ENCODE data around the gene SCN4B.
"Not testable (repeated sequence)": the region's sequence is repeated elsewhere in the genome, so short reads cannot be mapped to it uniquely, and the experiment has no call there.

Gene SCN4B, protein sequence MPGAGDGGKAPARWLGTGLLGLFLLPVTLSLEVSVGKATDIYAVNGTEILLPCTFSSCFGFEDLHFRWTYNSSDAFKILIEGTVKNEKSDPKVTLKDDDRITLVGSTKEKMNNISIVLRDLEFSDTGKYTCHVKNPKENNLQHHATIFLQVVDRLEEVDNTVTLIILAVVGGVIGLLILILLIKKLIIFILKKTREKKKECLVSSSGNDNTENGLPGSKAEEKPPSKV

DNA sequence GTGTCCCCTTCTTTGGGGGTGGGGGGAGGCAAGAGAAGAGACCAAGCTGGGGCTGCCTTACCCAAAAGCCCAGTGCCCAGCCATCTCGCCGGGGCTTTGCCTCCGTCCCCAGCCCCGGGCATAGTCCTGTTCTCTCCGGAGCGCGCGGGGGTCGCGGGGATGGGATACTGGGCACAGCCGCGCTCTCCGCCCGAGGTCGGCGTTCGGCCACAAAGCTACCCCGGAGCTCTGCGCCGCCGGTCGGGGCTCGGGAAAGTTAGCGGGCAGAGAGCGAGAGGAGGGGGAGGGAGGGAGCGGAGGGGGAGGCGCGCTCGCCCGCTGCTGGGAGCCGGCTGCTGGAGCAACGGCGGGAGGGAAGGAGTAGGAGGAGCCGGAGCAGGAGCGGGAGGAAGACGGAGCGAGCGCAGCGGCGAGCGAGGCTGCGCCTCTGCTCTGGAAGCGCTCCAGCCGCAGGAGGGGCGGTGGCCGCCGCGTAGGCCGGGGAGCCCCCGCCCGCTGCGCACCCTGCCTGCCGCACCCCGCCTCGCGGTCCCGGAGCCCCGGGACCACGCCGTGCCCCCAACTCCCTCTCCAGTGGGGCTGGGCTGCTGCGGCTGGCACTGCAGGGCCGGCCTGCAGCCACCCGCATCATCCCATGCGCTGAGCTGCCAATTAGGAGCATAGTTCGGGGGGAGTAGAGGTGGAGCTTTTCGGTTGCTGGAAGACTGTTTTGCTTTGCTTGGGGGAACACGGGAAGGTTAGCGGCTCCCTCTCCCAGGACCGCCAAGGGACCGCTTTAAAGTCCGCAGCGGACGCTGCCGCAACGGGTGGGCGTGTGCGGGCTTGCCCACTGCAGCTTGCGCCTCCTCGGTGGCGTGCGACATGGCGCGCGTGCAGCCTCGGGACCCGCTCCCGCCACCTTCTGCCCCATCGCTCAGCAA, at the start of gene SCN4B:
SCN4B (minus strand) TSS at position 272 of the 920 bp plus-strand sequence; CDS start at position 122, 150 bp downstream.
- peak; percentile 78 for DNase-seq (ENCODE audit: low read depth, low spot score)

DNA sequence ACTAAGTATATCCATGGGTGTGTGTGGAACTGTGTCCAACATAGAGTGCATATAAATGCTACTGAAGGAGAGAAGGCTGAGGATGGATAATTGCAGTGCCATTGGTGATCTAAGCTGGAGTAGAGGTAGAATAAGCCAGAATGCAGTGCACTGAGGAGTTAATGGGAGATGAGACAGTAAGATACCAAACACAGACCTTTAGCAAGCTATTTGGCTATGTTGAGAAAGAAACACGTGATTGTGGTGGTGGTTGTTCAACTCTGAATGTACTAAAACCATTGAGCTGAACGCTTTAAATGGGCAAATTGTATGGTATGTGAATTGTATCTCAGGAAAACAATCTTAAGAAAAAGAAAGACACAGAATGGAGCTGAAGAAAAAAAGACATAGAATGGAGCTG, 49.3 kb upstream of the SCN4B start:
- DNase-seq (ENCODE audit: low read depth, low spot score), result no peak

DNA sequence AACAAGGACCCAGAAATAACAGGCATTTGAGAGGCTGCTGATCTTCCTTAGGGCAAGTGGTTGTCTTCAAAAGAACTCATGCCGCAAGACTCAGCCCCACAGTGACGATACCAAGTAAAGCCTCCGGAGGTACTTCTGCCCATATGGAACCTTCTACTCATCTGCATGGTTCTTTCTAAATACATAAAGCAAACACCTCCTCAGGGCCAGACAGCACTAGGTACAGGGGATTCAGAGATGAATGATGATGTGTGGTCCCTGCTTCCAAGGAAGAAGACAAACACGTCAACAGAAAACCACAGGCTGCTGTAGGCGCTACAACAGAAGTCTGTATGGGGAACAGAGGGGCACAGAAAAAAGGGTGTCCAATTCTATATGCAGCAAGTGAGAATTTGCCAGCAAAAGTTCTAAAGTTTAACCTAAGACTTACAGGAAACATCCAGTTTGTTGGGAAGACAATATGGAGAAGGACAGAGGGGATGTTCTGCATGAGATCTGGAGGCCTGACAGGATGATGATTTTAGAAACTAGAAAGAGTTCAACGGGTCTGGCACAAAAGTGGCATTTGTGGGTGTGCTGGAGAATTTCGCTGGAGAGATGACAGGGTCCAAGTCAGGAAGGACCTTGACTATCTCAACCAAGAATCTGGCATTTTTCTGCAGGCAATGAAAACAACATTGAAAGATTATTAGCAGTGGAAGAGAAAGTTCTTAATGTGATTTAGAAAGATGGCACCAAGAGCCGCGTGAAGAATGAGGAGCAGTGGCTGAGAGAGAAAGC, 48.5 kb upstream of the SCN4B start:
- DNase-seq (ENCODE audit: low read depth, low spot score), result no peak

DNA sequence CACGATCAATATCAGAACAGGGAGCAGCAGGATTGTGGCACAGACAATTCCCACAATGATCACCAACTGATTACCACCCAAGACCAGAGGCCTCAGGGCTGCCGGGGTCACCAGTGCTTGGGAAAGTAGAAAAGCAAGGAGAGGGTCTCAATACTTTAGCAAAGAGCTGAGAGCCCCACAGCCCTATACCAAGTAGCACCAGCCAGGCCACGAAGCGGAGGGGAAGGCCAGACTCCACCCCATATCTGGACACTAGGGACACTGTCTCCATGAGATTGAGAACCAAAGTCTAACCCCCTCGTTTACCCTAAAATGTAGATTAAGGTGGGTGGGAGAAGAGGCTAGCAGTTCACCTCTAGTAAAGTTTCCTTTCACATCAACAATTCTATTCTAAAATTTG, 47.9 kb upstream of the SCN4B start:
- DNase-seq (ENCODE audit: low read depth, low spot score), result no peak

DNA sequence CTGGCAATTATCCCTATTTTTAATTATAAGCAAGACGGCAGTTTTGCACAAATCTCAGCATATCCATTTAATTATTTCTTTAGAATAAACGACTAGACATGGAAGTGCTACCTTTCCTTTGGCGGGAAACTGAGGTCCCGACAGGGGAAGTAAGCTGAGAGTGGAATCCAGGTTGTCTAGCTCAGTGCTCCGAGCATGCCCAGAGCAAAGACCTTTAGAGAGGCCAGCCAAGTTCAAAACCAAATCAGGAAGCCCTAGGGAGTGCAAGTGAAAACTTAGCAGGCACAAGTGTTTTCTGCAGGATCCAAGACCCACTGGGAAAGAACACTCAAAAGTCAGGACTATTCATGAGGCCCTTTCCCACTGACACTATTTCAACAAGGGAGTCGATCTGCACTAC, 46.5 kb upstream of the SCN4B start:
- DNase-seq (ENCODE audit: low read depth, low spot score), result no peak

DNA sequence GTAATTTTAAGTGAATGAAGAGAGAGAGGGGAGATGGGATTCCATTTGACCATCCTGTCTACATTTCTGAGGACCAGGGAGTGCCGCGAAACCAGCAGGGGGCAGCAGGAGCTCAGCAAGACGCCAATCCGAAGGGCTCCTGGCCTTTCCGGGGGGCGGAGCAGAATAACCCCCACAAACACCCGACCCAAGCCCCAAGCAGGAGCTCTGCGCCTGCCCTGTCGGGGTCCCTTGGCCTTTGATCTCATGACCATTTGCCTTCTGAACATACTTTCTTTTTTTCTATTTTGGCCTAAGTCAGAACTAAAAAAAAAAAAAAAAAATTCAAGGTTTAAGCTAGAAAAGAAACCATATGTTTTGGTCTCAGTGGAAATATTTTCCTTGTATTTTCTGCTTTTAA, 45.7 kb upstream of the SCN4B start:
- peak; percentile 64 for DNase-seq (ENCODE audit: low read depth, low spot score)

DNA sequence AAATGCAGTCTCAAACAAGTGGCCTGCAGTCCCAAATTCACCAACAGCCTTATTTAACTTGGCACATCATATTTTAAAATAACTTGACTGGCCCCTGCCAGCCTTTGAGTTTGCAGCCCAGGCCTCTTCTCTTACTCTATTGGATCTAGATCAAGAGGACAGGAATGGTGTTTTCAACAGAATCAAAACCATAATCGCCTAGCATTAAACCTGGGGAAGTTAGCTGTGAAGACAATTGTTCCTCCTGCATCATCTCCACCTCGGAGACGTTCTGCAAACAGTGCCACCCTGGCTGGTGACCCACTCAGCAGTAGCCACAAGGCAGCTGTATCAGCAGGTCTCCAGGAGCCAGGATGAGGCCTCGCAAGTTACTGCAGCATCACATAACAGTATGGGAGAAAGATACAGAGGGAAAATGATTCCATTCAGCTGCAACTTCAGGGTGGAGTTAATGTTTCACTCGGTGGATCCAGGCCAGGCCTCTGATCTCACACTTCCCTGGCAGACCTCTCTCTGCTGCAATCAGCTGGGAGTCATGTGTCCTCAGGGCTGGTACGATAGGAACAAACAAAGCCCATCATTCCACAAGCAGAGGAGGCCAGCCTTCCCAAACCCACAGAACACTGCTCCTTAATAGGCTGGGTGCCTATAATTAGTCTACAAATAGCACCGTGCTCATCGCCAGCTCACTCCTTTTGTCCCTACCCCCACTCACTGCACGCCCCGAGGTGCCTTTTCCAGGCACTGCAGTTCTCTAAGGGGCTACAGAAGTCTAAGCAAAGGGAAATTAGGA, 42.4 kb upstream of the SCN4B start:
- peak; percentile 83 for DNase-seq (ENCODE audit: low read depth, low spot score)

DNA sequence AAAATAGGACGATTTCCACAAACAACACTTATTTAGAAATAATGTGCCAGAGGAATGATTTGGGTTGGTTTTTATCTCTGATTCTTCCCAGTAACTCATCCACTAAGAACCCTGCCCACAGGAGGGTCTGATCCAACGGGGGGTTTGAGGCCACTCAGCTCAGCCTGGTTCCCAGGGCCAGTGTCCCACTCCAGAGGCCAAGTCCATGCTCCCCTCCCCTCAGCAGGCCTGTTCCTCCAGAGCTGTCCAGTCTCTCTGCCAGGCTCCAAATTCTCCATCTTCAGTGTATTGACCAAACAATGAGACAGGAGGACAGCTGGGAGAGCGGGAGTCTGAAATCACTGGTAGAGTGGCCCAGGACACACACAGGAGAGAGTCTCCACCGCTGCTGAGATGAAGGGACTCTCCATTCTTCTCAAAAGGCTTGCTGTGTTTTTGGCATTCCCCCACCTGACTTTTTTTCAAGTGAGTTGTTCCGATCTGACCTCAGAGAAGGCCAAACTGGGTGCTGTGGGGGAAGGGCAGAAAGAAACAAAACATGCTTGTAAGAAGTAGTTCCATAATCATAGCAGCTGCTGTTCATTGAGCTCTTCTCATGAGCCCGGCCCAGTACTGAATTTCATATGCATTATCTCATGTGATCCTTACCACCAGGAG, 41.4 kb upstream of the SCN4B start:
- DNase-seq (ENCODE audit: low read depth, low spot score), result no peak

DNA sequence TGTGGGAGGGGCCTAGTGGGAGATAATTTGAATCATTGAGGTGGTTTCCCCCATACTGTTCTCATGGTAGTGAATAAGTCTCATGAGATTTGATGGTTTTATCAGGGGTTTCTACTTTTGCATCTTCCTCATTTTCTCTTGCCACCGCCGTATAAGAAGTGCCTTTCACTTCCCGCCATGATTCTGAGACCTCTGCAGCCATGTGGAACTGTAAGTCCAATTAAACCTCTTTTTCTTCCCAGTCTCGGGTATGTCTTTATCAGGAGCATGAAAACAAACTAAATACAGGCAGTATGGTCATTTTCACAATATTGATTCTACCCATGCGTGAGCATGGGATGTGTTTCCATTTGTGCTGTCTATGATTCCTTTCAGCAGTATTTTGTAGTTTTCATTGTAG, 40.2 kb upstream of the SCN4B start:
- not testable (repeated sequence) for DNase-seq (ENCODE audit: low read depth, low spot score)

DNA sequence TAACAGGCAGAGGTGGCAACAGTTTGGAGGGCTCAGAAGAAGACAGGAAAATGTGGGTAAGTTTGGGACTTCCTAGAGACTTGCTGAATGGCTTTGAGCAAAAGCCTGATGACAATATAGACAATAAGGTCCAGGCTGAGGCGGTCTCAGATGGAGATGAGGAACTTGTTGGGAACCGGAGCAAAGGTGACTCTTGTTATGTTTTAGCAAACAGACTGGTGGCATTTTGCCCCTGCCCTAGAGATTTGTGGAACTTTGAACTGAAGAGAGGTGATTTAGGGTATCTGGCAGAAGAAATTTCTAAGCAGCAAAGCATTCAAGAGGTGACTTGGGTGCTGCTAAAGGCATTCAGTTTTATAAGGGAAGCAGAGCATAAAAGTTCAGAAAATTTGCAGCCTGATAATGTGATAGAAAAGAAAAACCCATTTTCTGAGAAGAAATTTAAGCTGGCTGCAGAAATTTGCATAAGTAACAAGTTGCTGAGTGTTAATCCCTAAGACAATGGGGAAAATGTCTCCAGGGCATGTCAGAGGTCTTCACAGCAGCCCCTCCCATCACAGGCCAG, 38.4 kb upstream of the SCN4B start:
- not testable (repeated sequence) for DNase-seq (ENCODE audit: low read depth, low spot score)

DNA sequence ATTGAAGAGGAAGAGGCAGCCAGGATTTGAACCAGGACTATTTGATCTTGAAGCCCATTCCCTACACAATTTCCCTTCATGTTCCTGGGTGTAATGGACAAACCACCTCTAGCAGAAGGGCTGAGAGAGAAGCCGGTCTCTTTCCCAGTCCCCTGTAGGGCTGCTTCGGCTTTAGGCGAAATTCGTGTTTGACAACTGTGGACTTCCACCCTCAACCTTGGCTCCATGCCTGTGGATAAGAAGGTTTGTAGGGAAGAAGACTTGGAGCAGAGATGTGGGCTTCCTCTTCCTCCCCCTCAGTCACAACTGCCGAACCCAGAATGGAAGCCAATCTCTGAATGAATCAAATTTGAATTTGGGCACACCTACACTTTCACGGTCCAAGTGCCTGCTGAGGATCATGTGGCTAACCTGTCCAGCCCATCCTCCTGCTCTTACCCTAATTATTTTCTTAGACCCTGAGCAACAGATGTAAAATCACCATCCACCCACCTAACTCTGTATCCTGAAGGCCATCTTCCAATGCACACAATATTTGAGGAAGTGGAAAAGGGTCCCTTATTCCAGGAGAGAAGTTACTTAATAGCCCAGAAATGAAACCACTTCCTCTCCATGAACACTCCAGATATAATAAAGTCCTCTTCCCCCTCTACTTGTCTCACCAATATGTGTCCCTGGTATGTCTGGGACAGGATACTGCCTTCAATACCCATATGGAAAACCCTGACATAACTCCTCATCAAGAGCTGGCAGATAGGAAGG, 33.9 kb upstream of the SCN4B start:
- no peak for DNase-seq (ENCODE audit: low read depth, low spot score)

DNA sequence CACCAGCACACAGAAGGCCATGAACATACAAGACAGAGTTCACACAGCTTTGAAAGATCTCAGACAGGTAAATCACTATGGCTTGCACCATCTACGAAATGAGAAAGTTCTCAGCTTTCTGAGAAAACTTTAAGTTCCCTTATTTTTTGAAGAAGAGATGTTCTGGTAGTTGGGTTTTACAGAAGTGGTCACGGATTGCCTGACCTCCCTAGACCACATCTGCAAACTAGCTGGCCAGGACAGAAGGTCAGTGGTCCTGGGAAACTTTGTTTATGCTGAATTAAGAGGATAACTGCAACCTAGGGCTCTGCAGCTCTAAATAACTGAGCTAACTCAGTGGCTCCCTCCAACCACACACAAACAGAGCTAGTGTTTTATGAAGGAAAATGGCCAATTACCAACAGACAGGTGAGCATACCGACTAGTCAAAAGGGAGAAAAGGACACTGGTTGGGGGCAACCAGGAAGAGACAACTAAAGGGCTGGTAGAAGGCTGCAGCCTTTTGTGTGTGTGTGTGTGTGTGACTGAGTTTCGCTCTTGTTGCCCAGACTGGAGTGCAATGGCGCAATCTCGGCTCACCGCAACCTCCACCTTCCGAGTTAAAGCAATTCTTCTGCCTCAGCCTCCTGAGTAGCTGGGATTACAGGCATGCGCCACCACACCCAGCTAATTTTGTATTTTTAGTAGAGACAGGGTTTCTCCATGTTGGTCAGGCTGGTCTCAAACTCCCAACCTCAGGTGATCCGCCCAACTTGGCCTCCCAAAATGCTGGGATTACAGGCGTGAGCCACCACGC, 32.4 kb upstream of the SCN4B start:
- DNase-seq (ENCODE audit: low read depth, low spot score), result no peak

DNA sequence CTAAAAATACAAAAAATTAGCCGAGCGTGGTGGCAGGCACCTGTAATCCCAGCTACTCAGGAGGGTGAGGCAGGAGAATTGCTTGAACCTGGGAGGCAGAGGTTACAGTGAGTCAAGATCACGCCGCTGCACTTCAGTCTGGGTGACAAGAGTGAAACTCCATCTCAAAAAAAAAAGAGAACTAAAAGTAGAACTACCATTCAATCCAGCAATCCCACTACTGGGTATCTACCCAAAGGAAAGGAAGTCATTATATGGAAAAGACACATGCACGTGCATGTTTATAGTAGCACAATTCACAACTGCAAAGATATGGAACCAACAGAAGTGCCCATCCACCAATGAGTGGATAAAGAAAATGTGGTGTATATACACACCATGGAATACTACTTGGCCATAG, 31.1 kb upstream of the SCN4B start:
- not testable (repeated sequence) for DNase-seq (ENCODE audit: low read depth, low spot score)

DNA sequence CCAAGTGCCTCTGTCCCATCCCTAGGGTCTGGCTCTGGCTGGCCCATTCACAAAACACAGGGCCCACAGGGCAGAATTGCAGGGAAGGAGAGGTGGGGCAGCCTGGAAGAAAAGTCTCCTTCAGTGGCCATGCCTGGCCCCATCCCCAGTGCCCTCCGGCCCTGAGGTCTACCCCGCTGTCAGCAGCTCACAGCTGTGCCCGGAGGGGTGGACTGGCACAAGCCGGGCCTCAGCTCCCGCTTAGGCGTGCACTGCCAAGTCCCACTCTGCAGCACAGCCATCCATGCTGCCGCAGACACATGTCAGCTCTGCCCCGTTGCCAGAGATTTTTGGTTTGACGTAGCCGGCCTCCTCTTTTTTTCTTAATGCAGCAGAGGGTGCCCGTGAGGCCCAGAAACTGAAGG, 27.7 kb upstream of the SCN4B start:
- peak; percentile 73 for DNase-seq (ENCODE audit: low read depth, low spot score)

DNA sequence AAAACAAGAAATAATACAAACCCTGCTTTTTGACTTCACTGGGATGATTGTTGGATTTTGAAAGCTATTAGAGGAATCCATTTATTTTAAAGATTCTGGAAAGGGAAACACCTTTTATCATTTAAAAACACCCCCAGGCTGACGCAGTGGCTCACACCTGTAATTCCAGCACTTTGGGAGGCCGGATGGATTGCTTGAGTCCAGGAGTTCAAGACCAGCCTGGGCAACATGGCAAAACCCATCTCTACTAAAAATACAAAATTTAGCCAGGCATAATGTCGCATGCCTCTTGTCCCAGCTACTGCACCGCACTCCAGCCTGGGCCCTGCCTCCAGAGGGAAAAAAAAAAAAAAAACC, 24.1 kb upstream of the SCN4B start:
- DNase-seq (ENCODE audit: low read depth, low spot score), result no peak

DNA sequence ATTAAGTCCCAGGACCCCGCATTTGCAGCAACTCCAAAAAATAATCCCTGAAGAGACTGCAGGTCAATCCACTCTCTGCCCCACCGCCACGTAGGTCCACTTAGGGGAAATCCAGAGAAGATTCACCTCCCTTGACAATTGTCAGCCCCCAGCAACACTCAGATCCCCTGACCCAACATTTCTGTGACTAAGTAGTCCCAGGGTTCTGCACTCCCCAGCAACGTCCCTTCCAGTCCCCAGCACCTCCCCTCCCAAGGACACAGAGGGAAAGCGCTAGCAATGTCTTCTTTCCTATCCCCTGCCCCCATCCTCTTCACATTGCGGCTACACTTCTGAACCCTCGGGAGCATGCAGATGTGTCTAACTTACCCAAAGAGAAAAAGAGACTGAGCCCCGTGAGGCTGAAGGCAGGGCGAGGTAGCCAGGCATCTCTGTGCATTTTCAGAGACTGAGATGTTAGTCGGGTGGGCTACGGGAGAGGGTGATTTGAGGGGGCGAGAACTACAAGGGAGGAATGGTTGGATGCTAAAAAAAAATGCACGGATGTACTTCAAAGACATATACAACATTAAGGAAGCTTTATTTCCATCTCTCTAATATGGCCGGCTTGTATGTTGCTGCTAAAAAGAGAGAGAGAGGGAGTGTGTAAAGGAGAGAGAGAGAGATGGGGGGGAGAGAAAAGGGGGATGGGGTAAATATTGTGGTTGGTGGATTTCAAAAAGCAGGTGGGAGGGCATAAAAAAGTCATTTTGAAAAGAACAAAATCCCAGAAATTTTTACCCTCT, 23.6 kb upstream of the SCN4B start, which contains the start of gene SCN2B:
SCN2B (minus strand) TSS at position 647 of the 785 bp plus-strand sequence; CDS start at position 439, 208 bp downstream.
- DNase-seq (ENCODE audit: low read depth, low spot score), result no peak

DNA sequence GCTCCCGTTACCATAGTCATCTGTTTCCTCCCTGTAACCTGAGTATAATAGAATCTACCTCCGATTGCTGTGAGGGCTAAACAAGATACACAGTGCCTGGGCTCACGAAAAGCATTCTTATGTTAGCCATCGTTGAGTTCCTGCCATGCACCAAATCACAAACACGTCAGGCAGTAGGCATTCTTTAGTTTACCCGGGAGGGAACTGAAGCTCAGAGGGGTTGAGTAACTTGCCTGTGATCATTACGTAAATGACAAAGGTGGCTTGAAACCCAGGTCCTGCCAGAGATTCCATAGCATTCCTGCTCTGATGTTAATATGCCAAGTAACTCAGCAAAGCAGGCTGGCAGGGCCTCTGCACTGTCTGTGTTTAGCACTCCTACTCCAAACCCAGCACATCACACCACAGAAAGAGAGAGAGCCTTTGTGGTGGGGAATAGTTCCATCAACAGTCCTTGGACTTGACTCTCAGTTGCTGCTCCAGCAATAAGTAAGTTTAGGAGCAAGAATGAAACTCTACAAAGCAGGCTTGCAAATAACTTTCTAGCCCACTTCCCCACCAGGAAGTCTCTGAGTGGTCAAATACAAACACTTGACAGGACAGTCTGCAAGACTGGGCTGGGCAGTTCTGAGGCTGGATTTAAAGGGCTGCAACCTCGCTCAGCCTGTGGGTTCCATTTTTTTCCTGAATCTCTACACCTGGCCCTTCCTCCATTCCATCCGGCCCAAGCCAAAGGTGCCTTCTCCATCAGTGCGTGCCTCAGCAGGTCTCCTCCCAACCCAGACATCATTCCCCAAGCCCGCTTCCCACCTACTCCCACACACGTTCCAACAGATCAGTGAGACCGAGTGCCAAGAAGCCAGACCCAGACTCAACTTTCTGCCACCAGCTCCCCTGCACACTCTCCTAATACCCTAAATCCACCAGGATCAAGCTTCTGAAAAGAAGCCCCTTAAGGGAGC, 22.7 kb upstream of the SCN4B start:
- DNase-seq (ENCODE audit: low read depth, low spot score), result no peak
